ENCODE results near the gene CDH2.

- TF ChIP-seq CTCF (IDR thresholded peaks at IDR 0.05) = no peak
- no peak for TF ChIP-seq SIN3A (IDR thresholded peaks at IDR 0.05; ENCODE audit: borderline replicate concordance, insufficient read depth, low read depth, low read length)
These were observed 101.4 kb downstream of the CDH2 start for GRCh38 chr18:28075501-28075900.
